ENCODE results near the gene CCDC150. TPM values are rescaled to one million over a fixed set of nuclear protein-coding genes. Genes with fewer than 3 reads are reported as not detected.

The CCDC150 gene
- total RNA-seq, 1 donor from 2014 or later, result 4.4 TPM

DNA sequence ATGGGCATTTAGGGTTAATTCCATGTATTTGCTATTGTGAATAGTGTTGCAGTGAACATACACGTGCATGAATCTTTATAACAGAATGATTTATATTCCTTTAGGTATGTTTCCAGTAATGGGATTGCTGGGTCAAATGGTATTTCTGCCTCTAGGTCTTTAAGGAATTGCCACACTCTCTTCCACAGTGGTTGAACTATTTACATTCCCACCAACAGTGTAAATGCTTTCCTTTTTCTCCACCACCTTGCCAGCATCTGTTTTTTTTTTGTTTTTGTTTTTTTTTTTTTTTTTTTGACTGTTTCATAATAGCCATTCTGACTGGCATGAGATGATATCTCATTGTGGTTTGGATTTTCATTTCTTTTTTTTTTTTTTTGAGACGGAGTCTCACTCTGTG, 97.5 kb downstream of the CCDC150 start:
- H3K4me1 Mint-ChIP-seq (ENCODE audit: low read depth, unreplicated experiment), result no peaks in the 10 kb centered on the region
- FAIRE-seq (no peak), DNase-seq (ENCODE audit: low read depth) (no peak)
- Histone ChIP-seq H3K4me1 (ENCODE audit: insufficient read depth, low read length) (no peaks in the 10 kb centered on the region), H3K4me2 (ENCODE audit: low read length) (no peak overlapping the region), H3K36me3 (ENCODE audit: insufficient read depth, low read length) (peaks cover 5% of the 10 kb centered on the region), H3K4me3 (ENCODE audit: insufficient read depth, low read depth, low read length) (no peak overlapping the region), H2AFZ (ENCODE audit: low read depth, low read length) (no peak overlapping the region), H3K27me3 (ENCODE audit: insufficient read depth, low read length) (no peaks in the 10 kb centered on the region), H3K27ac (ENCODE audit: low read depth, low read length) (no peak overlapping the region), H3K79me2 (ENCODE audit: insufficient read depth, low read length) (no peaks in the 10 kb centered on the region), H3K9me3 (ENCODE audit: insufficient read depth, low read depth, low read length) (peaks cover 3% of the 10 kb centered on the region), H3K9ac (ENCODE audit: low read length) (no peak overlapping the region), H4K20me1 (ENCODE audit: insufficient read depth, low read length) (no peaks in the 10 kb centered on the region)
- H3K36me3 Mint-ChIP-seq (ENCODE audit: low read depth, unreplicated experiment), result peaks cover 5% of the 10 kb centered on the region
- TF ChIP-seq, protein P1, sequence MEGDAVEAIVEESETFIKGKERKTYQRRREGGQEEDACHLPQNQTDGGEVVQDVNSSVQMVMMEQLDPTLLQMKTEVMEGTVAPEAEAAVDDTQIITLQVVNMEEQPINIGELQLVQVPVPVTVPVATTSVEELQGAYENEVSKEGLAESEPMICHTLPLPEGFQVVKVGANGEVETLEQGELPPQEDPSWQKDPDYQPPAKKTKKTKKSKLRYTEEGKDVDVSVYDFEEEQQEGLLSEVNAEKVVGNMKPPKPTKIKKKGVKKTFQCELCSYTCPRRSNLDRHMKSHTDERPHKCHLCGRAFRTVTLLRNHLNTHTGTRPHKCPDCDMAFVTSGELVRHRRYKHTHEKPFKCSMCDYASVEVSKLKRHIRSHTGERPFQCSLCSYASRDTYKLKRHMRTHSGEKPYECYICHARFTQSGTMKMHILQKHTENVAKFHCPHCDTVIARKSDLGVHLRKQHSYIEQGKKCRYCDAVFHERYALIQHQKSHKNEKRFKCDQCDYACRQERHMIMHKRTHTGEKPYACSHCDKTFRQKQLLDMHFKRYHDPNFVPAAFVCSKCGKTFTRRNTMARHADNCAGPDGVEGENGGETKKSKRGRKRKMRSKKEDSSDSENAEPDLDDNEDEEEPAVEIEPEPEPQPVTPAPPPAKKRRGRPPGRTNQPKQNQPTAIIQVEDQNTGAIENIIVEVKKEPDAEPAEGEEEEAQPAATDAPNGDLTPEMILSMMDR (IDR thresholded peaks at IDR 0.05; ENCODE audit: insufficient read depth, low read depth, low read length), result no peak
- no peak for TF ChIP-seq EZH2 (IDR thresholded peaks at IDR 0.05; ENCODE audit: insufficient read depth, low read length)
- H3K4me3 Mint-ChIP-seq (ENCODE audit: unreplicated experiment), result no peak overlapping the region
- no peaks in the 10 kb centered on the region for H3K27me3 Mint-ChIP-seq (ENCODE audit: low read depth, unreplicated experiment)
- H3K27ac Mint-ChIP-seq (ENCODE audit: unreplicated experiment), result no peak overlapping the region
- H3K9me3 Mint-ChIP-seq (ENCODE audit: unreplicated experiment), result peaks cover 14% of the 10 kb centered on the region

DNA sequence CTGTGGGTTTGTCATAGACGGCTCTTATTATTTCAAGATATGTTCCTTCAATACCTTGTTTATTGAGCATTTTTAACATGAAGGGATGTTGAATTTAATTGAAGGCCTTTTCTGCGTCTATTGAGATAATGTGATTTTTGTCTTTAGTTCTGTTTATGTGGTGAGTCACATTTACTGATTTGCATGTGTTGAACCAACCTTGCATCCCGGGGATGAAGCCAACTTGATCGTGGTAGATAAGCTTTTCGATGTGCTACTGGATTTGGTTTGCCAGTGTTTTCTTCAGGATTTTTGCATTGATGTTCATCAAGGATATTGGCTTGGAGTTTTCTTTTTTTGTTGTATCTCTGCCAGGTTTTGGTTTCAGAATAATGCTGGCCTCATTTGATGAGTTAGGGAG, 99.5 kb downstream of the CCDC150 start:
- Histone ChIP-seq H3K27ac (ENCODE audit: low read depth, low read length) (no peak overlapping the region), H3K9me3 (ENCODE audit: insufficient read depth, low read depth, low read length) (peaks cover 3% of the 10 kb centered on the region), H2AFZ (ENCODE audit: low read depth, low read length) (no peak overlapping the region), H3K4me2 (ENCODE audit: low read length) (no peak overlapping the region), H3K4me3 (ENCODE audit: insufficient read depth, low read depth, low read length) (no peak overlapping the region), H3K79me2 (ENCODE audit: insufficient read depth, low read length) (no peaks in the 10 kb centered on the region), H3K36me3 (ENCODE audit: insufficient read depth, low read length) (no peaks in the 10 kb centered on the region), H3K27me3 (ENCODE audit: insufficient read depth, low read length) (no peaks in the 10 kb centered on the region), H4K20me1 (ENCODE audit: insufficient read depth, low read length) (no peaks in the 10 kb centered on the region), H3K4me1 (ENCODE audit: insufficient read depth, low read length) (no peaks in the 10 kb centered on the region), H3K9ac (ENCODE audit: low read length) (no peak overlapping the region)
- Mint-ChIP-seq H3K4me1 (ENCODE audit: low read depth, unreplicated experiment) (no peaks in the 10 kb centered on the region), H3K9me3 (ENCODE audit: unreplicated experiment) (peaks cover 14% of the 10 kb centered on the region), H3K36me3 (ENCODE audit: low read depth, unreplicated experiment) (peaks cover 5% of the 10 kb centered on the region), H3K4me3 (ENCODE audit: unreplicated experiment) (no peak overlapping the region), H3K27ac (ENCODE audit: unreplicated experiment) (no peak overlapping the region), H3K27me3 (ENCODE audit: low read depth, unreplicated experiment) (no peaks in the 10 kb centered on the region)
- FAIRE-seq (no peak), DNase-seq (ENCODE audit: low read depth) (peak; percentile 42)
- TF ChIP-seq, protein P1 (IDR thresholded peaks at IDR 0.05; ENCODE audit: insufficient read depth, low read depth, low read length), result no peak
- TF ChIP-seq EZH2 (IDR thresholded peaks at IDR 0.05; ENCODE audit: insufficient read depth, low read length), result no peak

DNA sequence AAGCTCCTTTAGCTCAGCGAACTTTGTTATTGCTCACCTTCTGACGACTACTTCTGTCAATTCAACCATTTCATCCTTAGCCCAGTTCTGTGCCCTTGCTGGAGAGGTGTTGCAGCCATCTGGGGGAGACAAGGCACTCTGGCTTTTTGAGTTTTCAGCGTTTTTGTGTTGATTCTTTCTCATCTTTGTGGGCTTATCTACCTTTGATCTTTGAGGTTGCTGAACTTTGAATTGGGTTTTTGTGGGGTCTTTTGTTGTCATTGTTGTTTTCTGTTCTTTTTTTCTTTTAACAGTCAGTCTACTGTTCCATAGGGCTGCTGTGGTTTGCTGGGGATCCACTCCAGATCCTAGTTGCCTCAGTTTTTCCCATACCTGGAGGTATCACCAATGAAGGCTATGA, 102.7 kb downstream of the CCDC150 start:
- Mint-ChIP-seq H3K4me3 (ENCODE audit: unreplicated experiment) (no peak overlapping the region), H3K4me1 (ENCODE audit: low read depth, unreplicated experiment) (no peaks in the 10 kb centered on the region), H3K36me3 (ENCODE audit: low read depth, unreplicated experiment) (no peaks in the 10 kb centered on the region), H3K9me3 (ENCODE audit: unreplicated experiment) (peaks cover 12% of the 10 kb centered on the region), H3K27me3 (ENCODE audit: low read depth, unreplicated experiment) (no peaks in the 10 kb centered on the region), H3K27ac (ENCODE audit: unreplicated experiment) (no peak overlapping the region)
- no peaks in the 10 kb centered on the region for H3K36me3 ChIP-seq (ENCODE audit: insufficient read depth, low read length)
- H3K4me3 ChIP-seq (ENCODE audit: insufficient read depth, low read depth, low read length), result no peak overlapping the region
- H4K20me1 ChIP-seq (ENCODE audit: insufficient read depth, low read length), result no peaks in the 10 kb centered on the region
- H3K79me2 ChIP-seq (ENCODE audit: insufficient read depth, low read length), result no peaks in the 10 kb centered on the region
- no peak overlapping the region for H3K9ac ChIP-seq (ENCODE audit: low read length)
- DNase-seq (ENCODE audit: low read depth) (no peak), FAIRE-seq (no peak)
- no peak overlapping the region for H2AFZ ChIP-seq (ENCODE audit: low read depth, low read length)
- peaks cover 3% of the 10 kb centered on the region for H3K9me3 ChIP-seq (ENCODE audit: insufficient read depth, low read depth, low read length)
- TF ChIP-seq EZH2 (IDR thresholded peaks at IDR 0.05; ENCODE audit: insufficient read depth, low read length), result no peak
- TF ChIP-seq, protein P1 (IDR thresholded peaks at IDR 0.05; ENCODE audit: insufficient read depth, low read depth, low read length), result no peak
- H3K4me2 ChIP-seq (ENCODE audit: low read length), result no peak overlapping the region
- no peaks in the 10 kb centered on the region for H3K4me1 ChIP-seq (ENCODE audit: insufficient read depth, low read length)
- H3K27ac ChIP-seq (ENCODE audit: low read depth, low read length), result no peak overlapping the region
- no peaks in the 10 kb centered on the region for H3K27me3 ChIP-seq (ENCODE audit: insufficient read depth, low read length)
